ENCODE data around the gene RNF38.
"Not testable (repeated sequence)": the region's sequence is repeated elsewhere in the genome, so short reads cannot be mapped to it uniquely, and the experiment has no call there.

Gene RNF38

GRCh38 chr9:36328798-36329411 is 71.2 kb downstream of the RNF38 start:
- DNase-seq, result peak; percentile 37 to 42

- no peak for DNase-seq
Observed at GRCh38 chr9:36325081-36325828, 74.8 kb downstream of the RNF38 start.

GRCh38 chr9:36323926-36324325 is 76.1 kb downstream of the RNF38 start:
- no peak for DNase-seq

- DNase-seq, result no peak
Observed at GRCh38 chr9:36322462-36322861, 77.6 kb downstream of the RNF38 start.

- not testable (repeated sequence) for DNase-seq
Observed at GRCh38 chr9:36321903-36322302, 78.2 kb downstream of the RNF38 start.

GRCh38 chr9:36320466-36320865 is 79.6 kb downstream of the RNF38 start:
- no peak for DNase-seq

GRCh38 chr9:36319806-36320205 is 80.3 kb downstream of the RNF38 start:
- DNase-seq, result no peak

- DNase-seq, result no peak
Observed at GRCh38 chr9:36319183-36319582, 80.9 kb downstream of the RNF38 start.

GRCh38 chr9:36318212-36318802 is 81.8 kb downstream of the RNF38 start:
- no peak for DNase-seq

- DNase-seq, result no peak
Observed at GRCh38 chr9:36317766-36318165, 82.3 kb downstream of the RNF38 start.

- no peak for DNase-seq
Observed at GRCh38 chr9:36316611-36317317, 83.3 kb downstream of the RNF38 start.

GRCh38 chr9:36316049-36316448 is 84.0 kb downstream of the RNF38 start:
- no peak for DNase-seq

- DNase-seq, result no peak
Observed at GRCh38 chr9:36315283-36315682, 84.8 kb downstream of the RNF38 start.

GRCh38 chr9:36314740-36315139 is 85.3 kb downstream of the RNF38 start:
- DNase-seq, result no peak

GRCh38 chr9:36306471-36307306 is 93.4 kb downstream of the RNF38 start:
- peak; percentile 17 to 41 for DNase-seq

- DNase-seq, result not testable (repeated sequence)
Observed at GRCh38 chr9:36304366-36304765, 95.7 kb downstream of the RNF38 start.

GRCh38 chr9:36301227-36301626 is 98.8 kb downstream of the RNF38 start:
- DNase-seq, result no peak

- DNase-seq, result no peak
Observed at GRCh38 chr9:36298566-36298965, 101.5 kb downstream of the RNF38 start.

GRCh38 chr9:36297798-36298197 is 102.3 kb downstream of the RNF38 start:
- DNase-seq, result no peak

- not testable (repeated sequence) for DNase-seq
Observed at GRCh38 chr9:36294996-36295395, 105.1 kb downstream of the RNF38 start.

GRCh38 chr9:36293918-36294317 is 106.2 kb downstream of the RNF38 start:
- DNase-seq, result no peak

GRCh38 chr9:36293171-36293570 is 106.9 kb downstream of the RNF38 start:
- no peak for DNase-seq

- no peak for DNase-seq
Observed at GRCh38 chr9:36292641-36293040, 107.4 kb downstream of the RNF38 start.
